HepG2 (cell line): ENCODE results near the gene TST. TPM values are rescaled to one million over a fixed set of nuclear protein-coding genes. Genes with fewer than 3 reads are reported as not detected.
A peak's percentile ranks its signal among the peaks of the same experiment; 100 is the strongest.

Experiments used
- CBX2 ChIP-seq, 2 experiments: fragments of 200-600 bp in 1 of 2; sonication (generic); formaldehyde crosslinking in 1 of 2; IDR thresholded peaks; 2 replicates each; pipeline versions ENCODE4 v1.7.0 to v1.8.1; 2018 to 2022; ENCODE audit warnings: low read depth in 2 of 2, low read length in 1 of 2, mild to moderate bottlenecking in 1 of 2, missing genetic modification reagents in 1 of 2
- ELF3 ChIP-seq: IDR thresholded peaks from 2 replicates; pipeline ENCODE4 v1.6.1; 2016; ENCODE audit warnings: missing genetic modification reagents, missing compliant biosample characterization
- KDM5A ChIP-seq: fragments of 200-600 bp; sonication (generic); IDR thresholded peaks from 2 replicates; pipeline ENCODE4 v1.7.0; 2018; ENCODE audit warnings: antibody characterized with exemption, mild to moderate bottlenecking, low read length, borderline replicate concordance
- MLLT10 ChIP-seq: sonication (generic); formaldehyde crosslinking; IDR thresholded peaks from 2 replicates; pipeline ENCODE4 v1.4.0; 2020; ENCODE audit warnings: missing genetic modification reagents
- NFATC3 ChIP-seq: sonication (generic); formaldehyde crosslinking; IDR thresholded peaks from 2 replicates; pipeline ENCODE4 v1.5.1; 2020; ENCODE audit warnings: mild to moderate bottlenecking, missing genetic modification reagents
- NFE2L2 ChIP-seq: fragments of 150-350 bp; IDR thresholded peaks from 2 replicates; pipeline ENCODE4 v1.6.1; 2014; ENCODE audit warnings: low read length
- RAD51 ChIP-seq: fragments of 450-650 bp; IDR thresholded peaks from 2 replicates; pipeline ENCODE4 v1.6.1; 2016; ENCODE audit warnings: borderline replicate concordance
- ZBTB7A ChIP-seq: sonication (generic); formaldehyde crosslinking; IDR thresholded peaks from 2 replicates; pipeline ENCODE4 v1.8.0; 2022; ENCODE audit warnings: mild to moderate bottlenecking, missing genetic modification reagents
- ZNF501 ChIP-seq: sonication (generic); formaldehyde crosslinking; IDR thresholded peaks from 2 replicates; pipeline ENCODE4 v1.5.1; 2020; ENCODE audit warnings: mild to moderate bottlenecking, moderate library complexity, missing genetic modification reagents
- ZNF530 ChIP-seq: sonication (generic); formaldehyde crosslinking; IDR thresholded peaks from 2 replicates; pipeline ENCODE4 v1.5.0; 2020; ENCODE audit warnings: low read depth, mild to moderate bottlenecking, missing genetic modification reagents
- ZSCAN25 ChIP-seq: sonication (generic); formaldehyde crosslinking; IDR thresholded peaks from 2 replicates; pipeline ENCODE4 v1.8.0; 2022; ENCODE audit warnings: mild to moderate bottlenecking, missing genetic modification reagents
- polyA plus RNA-seq, 8 experiments: library from polyadenylated mRNA; depleted of rRNA in 3 of 8; stranded (reverse) in 7 of 8; unstranded in 1 of 8; fragments of >200 nt; fragmentation: Illumina TruSeq in 4 of 8; extraction: Trizol in 4 of 8; gene quantifications; 2 replicates each; pipeline versions ENCODE4 v1.2.1 to v1.2.3, GENCODE V29; 2011 to 2016; ENCODE audit warnings: low read depth in 4 of 8, missing spikeins in 1 of 8, mixed read lengths in 1 of 8; ENCODE audit not compliant: insufficient read depth in 1 of 8
- total RNA-seq, 5 experiments: library from RNA; depleted of rRNA; stranded (reverse); fragments of >200 nt; fragmentation: Illumina TruSeq; extraction: Trizol; gene quantifications; 2 replicates each; pipeline ENCODE4 v1.2.3, GENCODE V29; 2016; ENCODE audit warnings: low read depth in 1 of 5
- TF ChIP-seq, protein P1 (sequence below): sonication (generic); formaldehyde crosslinking; IDR thresholded peaks from 2 replicates; pipeline ENCODE4 v1.9.0; 2021; ENCODE audit warnings: mild to moderate bottlenecking, missing genetic modification reagents
- TF ChIP-seq, protein P2 (sequence below): sonication (generic); formaldehyde crosslinking; IDR thresholded peaks from 2 replicates; pipeline ENCODE4 v1.4.0; 2020; ENCODE audit warnings: missing genetic modification reagents
- TF ChIP-seq, protein P3 (sequence below): IDR thresholded peaks from 2 replicates; pipeline ENCODE4 v1.6.1; 2018; ENCODE audit warnings: missing genetic modification reagents
- TF ChIP-seq, protein P4 (sequence below): IDR thresholded peaks from 2 replicates; pipeline ENCODE4 v1.6.1; 2016; ENCODE audit warnings: mild to moderate bottlenecking
- TF ChIP-seq, protein P5 (sequence below): sonication (generic); formaldehyde crosslinking; conservative IDR thresholded peaks from 2 replicates; pipeline ENCODE4 v1.8.0; 2022; ENCODE audit warnings: low read depth, missing genetic modification reagents

The TST gene
- total and polyA plus RNA-seq, 2 of the 13 experiments (the other 11 are each of a cell fraction or from before 2014, with no cell fraction given) = 44.6 to 63.6 TPM

DNA sequence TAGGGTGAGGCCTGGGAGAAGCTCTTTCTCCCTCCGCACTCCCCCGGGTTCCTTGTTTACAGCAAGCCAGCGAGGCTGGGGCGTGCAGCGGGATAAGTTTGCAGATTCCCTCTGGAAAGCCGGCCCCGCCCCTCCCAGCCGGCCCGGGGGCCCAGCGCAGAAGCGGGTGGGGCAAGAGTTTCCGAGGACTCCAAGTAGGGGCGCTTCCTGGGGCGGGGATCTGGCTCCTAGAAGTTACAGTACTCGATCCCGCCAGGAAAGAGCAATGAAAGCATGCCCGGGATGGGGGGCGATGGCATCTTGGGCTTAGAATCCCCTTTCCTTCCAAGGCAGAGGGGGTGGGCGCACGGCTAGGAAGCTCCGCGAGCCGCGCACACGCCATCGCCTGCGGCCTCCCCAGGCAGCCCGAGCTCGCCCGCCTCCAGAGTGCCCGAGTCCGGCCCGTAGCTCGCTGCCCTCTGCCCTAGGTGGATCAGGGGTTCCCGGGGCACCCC lies 385 bp downstream of the TST start (continued):
- TF ChIP-seq, protein P1, sequence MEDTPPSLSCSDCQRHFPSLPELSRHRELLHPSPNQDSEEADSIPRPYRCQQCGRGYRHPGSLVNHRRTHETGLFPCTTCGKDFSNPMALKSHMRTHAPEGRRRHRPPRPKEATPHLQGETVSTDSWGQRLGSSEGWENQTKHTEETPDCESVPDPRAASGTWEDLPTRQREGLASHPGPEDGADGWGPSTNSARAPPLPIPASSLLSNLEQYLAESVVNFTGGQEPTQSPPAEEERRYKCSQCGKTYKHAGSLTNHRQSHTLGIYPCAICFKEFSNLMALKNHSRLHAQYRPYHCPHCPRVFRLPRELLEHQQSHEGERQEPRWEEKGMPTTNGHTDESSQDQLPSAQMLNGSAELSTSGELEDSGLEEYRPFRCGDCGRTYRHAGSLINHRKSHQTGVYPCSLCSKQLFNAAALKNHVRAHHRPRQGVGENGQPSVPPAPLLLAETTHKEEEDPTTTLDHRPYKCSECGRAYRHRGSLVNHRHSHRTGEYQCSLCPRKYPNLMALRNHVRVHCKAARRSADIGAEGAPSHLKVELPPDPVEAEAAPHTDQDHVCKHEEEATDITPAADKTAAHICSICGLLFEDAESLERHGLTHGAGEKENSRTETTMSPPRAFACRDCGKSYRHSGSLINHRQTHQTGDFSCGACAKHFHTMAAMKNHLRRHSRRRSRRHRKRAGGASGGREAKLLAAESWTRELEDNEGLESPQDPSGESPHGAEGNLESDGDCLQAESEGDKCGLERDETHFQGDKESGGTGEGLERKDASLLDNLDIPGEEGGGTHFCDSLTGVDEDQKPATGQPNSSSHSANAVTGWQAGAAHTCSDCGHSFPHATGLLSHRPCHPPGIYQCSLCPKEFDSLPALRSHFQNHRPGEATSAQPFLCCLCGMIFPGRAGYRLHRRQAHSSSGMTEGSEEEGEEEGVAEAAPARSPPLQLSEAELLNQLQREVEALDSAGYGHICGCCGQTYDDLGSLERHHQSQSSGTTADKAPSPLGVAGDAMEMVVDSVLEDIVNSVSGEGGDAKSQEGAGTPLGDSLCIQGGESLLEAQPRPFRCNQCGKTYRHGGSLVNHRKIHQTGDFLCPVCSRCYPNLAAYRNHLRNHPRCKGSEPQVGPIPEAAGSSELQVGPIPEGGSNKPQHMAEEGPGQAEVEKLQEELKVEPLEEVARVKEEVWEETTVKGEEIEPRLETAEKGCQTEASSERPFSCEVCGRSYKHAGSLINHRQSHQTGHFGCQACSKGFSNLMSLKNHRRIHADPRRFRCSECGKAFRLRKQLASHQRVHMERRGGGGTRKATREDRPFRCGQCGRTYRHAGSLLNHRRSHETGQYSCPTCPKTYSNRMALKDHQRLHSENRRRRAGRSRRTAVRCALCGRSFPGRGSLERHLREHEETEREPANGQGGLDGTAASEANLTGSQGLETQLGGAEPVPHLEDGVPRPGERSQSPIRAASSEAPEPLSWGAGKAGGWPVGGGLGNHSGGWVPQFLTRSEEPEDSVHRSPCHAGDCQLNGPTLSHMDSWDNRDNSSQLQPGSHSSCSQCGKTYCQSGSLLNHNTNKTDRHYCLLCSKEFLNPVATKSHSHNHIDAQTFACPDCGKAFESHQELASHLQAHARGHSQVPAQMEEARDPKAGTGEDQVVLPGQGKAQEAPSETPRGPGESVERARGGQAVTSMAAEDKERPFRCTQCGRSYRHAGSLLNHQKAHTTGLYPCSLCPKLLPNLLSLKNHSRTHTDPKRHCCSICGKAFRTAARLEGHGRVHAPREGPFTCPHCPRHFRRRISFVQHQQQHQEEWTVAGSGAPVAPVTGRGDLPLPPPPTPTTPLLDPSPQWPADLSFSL (CRISPR knock-in tag) = no peak
- TF ChIP-seq RAD51 (no peak), ELF3 (CRISPR knock-in tag) (no peak), ZNF501 (CRISPR knock-in tag) (no peak), NFE2L2 (no peak), CBX2 (IDR thresholded peaks at IDR 0.05; ENCODE audit: low read depth, low read length) (no peak), CBX2 (CRISPR knock-in tag; IDR thresholded peaks at IDR 0.05; ENCODE audit: low read depth) (no peak), ZBTB7A (CRISPR knock-in tag) (no peak), KDM5A (no peak), NFATC3 (no peak), MLLT10 (CRISPR knock-in tag) (no peak), ZSCAN25 (CRISPR knock-in tag) (no peak), ZNF530 (CRISPR knock-in tag) (peak; percentile 32; the same call in 1 of the 2 replicates)
- TF ChIP-seq, protein P2, sequence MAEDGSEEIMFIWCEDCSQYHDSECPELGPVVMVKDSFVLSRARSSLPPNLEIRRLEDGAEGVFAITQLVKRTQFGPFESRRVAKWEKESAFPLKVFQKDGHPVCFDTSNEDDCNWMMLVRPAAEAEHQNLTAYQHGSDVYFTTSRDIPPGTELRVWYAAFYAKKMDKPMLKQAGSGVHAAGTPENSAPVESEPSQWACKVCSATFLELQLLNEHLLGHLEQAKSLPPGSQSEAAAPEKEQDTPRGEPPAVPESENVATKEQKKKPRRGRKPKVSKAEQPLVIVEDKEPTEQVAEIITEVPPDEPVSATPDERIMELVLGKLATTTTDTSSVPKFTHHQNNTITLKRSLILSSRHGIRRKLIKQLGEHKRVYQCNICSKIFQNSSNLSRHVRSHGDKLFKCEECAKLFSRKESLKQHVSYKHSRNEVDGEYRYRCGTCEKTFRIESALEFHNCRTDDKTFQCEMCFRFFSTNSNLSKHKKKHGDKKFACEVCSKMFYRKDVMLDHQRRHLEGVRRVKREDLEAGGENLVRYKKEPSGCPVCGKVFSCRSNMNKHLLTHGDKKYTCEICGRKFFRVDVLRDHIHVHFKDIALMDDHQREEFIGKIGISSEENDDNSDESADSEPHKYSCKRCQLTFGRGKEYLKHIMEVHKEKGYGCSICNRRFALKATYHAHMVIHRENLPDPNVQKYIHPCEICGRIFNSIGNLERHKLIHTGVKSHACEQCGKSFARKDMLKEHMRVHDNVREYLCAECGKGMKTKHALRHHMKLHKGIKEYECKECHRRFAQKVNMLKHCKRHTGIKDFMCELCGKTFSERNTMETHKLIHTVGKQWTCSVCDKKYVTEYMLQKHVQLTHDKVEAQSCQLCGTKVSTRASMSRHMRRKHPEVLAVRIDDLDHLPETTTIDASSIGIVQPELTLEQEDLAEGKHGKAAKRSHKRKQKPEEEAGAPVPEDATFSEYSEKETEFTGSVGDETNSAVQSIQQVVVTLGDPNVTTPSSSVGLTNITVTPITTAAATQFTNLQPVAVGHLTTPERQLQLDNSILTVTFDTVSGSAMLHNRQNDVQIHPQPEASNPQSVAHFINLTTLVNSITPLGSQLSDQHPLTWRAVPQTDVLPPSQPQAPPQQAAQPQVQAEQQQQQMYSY = no peak
- TF ChIP-seq, protein P3, sequence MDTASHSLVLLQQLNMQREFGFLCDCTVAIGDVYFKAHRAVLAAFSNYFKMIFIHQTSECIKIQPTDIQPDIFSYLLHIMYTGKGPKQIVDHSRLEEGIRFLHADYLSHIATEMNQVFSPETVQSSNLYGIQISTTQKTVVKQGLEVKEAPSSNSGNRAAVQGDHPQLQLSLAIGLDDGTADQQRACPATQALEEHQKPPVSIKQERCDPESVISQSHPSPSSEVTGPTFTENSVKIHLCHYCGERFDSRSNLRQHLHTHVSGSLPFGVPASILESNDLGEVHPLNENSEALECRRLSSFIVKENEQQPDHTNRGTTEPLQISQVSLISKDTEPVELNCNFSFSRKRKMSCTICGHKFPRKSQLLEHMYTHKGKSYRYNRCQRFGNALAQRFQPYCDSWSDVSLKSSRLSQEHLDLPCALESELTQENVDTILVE (CRISPR knock-in tag) = no peak
- TF ChIP-seq, protein P4, sequence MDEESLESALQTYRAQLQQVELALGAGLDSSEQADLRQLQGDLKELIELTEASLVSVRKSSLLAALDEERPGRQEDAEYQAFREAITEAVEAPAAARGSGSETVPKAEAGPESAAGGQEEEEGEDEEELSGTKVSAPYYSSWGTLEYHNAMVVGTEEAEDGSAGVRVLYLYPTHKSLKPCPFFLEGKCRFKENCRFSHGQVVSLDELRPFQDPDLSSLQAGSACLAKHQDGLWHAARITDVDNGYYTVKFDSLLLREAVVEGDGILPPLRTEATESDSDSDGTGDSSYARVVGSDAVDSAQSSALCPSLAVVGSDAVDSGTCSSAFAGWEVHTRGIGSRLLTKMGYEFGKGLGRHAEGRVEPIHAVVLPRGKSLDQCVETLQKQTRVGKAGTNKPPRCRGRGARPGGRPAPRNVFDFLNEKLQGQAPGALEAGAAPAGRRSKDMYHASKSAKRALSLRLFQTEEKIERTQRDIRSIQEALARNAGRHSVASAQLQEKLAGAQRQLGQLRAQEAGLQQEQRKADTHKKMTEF = peak; percentile 45
- TF ChIP-seq, protein P5, sequence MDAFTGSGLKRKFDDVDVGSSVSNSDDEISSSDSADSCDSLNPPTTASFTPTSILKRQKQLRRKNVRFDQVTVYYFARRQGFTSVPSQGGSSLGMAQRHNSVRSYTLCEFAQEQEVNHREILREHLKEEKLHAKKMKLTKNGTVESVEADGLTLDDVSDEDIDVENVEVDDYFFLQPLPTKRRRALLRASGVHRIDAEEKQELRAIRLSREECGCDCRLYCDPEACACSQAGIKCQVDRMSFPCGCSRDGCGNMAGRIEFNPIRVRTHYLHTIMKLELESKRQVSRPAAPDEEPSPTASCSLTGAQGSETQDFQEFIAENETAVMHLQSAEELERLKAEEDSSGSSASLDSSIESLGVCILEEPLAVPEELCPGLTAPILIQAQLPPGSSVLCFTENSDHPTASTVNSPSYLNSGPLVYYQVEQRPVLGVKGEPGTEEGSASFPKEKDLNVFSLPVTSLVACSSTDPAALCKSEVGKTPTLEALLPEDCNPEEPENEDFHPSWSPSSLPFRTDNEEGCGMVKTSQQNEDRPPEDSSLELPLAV (CRISPR knock-in tag) = no peak
